ENCODE measurements around the gene RTP3. TPM values are rescaled to one million over a fixed set of nuclear protein-coding genes. Genes with fewer than 3 reads are reported as not detected.

Gene RTP3
- total and polyA plus RNA-seq, 2 of the 8 experiments (the other 6 are each of a cell fraction or from before 2014, with no cell fraction given): 0.08 TPM; not detected in 1

DNA sequence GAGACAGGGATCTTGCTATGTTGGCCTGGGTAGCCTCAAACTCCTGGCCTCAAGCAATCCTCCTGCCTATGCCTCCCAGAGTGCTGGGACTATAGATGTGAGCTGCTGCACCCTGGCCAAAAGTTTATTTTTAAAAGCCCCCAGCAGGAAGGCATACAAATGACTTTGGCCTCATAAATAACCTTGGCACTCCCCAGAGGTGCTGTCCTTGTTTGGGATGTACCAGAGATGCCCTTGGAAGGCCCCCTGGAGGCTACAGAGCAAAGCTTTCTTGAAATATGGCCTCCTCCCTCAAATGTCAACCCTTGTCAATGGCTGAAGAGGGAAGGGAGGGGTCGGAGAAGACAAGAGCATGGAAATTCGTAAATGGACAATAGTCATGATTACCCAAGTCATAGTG lies 14.0 kb upstream of the RTP3 start:
- no peak overlapping the region for H4K91ac ChIP-seq (replicated peaks; ENCODE audit: insufficient read length, low read length)
- CTCF ChIA-PET (ENCODE audit: partially characterized antibody): interaction anchor here (0.6 to 3.0 kb wide), 11 partner anchors 10 to 364 kb away, joined by 3 to 10 read pairs (median 4); no protein-coding TSS in a partner anchor
- POLR2A ChIA-PET (ENCODE audit: partially characterized antibody): interaction anchor here (0.8 to 1.6 kb wide), 3 partner anchors 81 to 103 kb away, joined by 4 to 6 read pairs (median 4); no protein-coding TSS in a partner anchor

More for the DNA sequence above, 14.0 kb upstream of the RTP3 start:
- Histone ChIP-seq H3K27me3 (replicated peaks in 1 of 4; ENCODE audit: control insufficient read depth in 3 of 4, extremely low read depth in 1 of 4, insufficient read depth in 3 of 4, low read length in 3 of 4) (no peaks in the 10 kb centered on the region), H3K79me2 (ENCODE audit: control insufficient read depth in 1 of 2, insufficient read depth in 2 of 2, low read length in 2 of 2) (no peaks in the 10 kb centered on the region), H3K36me3 (ENCODE audit: control insufficient read depth in 2 of 4, insufficient read depth in 4 of 4, low read length in 3 of 4) (no peaks in the 10 kb centered on the region), H2BK5ac (ENCODE audit: low read depth, low read length) (no peak overlapping the region), H3K23me2 (ENCODE audit: low read depth, low read length) (no peaks in the 10 kb centered on the region), H3K4ac (replicated peaks; ENCODE audit: insufficient read length, low read depth, low read length) (no peak overlapping the region), H4K20me1 (replicated peaks in 1 of 2; ENCODE audit: control insufficient read depth in 1 of 2, insufficient read depth in 2 of 2, low read length in 2 of 2) (no peaks in the 10 kb centered on the region), H3K9ac (replicated peaks in 1 of 4; ENCODE audit: extremely low read depth in 1 of 4, low read depth in 3 of 4, low read length in 3 of 4) (no peak overlapping the region), H3K14ac (ENCODE audit: insufficient read length) (no peak overlapping the region), H3K79me1 (ENCODE audit: low read depth, low read length) (no peaks in the 10 kb centered on the region), H4K8ac (ENCODE audit: extremely low read depth, insufficient read depth, low read length) (no peak overlapping the region), H3K4me2 (ENCODE audit: insufficient read depth in 1 of 2, low read depth in 2 of 2, low read length in 2 of 2) (no peak overlapping the region), H3K27ac (ENCODE audit: low read depth, low read length) (no peak overlapping the region), H2AFZ (ENCODE audit: low read length) (no peak overlapping the region), H2BK12ac (ENCODE audit: low read depth, low read length) (no peak overlapping the region), H3K4me1 (replicated peaks in 1 of 4; ENCODE audit: control insufficient read depth in 3 of 4, insufficient read depth in 4 of 4, low read length in 3 of 4) (peaks cover 0 to under 1% (median under 1%) of the 10 kb centered on the region in 4 experiments; a peak in 2 of 7 replicates), H2BK15ac (ENCODE audit: low read length) (no peak overlapping the region), H2BK20ac (ENCODE audit: low read length) (no peak overlapping the region), H2AK5ac (ENCODE audit: low read depth, low read length) (no peak overlapping the region), H4K5ac (ENCODE audit: insufficient read length, low read depth, low read length) (no peak overlapping the region), H3K23ac (ENCODE audit: insufficient read length) (no peak overlapping the region), H3K4me3 (ENCODE audit: extremely low read depth in 1 of 4, insufficient read depth in 2 of 4, low read depth in 3 of 4, low read length in 4 of 4) (no peak overlapping the region), H3K9me3 (ENCODE audit: insufficient read depth in 2 of 2, low read depth in 1 of 2, low read length in 1 of 2) (no peaks in the 10 kb centered on the region), H3K18ac (ENCODE audit: extremely low read depth, low read length) (no peak overlapping the region), H2BK120ac (replicated peaks; ENCODE audit: low read depth, low read length) (no peak overlapping the region), H3K56ac (replicated peaks; ENCODE audit: insufficient read length, low read depth, low read length) (no peak overlapping the region)
- FAIRE-seq: no peak
- DNase-seq (ENCODE audit: low read depth in 1 of 2, low spot score in 2 of 2): no peak
- no peak for TF ChIP-seq EGR1 (IDR thresholded peaks at IDR 0.05; ENCODE audit: borderline replicate concordance, low read depth, low read length)
- no peak for TF ChIP-seq FOSL1 (IDR thresholded peaks at IDR 0.05; ENCODE audit: insufficient read depth, low read depth, low read length)
- TF ChIP-seq CTBP2 (IDR thresholded peaks at IDR 0.05; ENCODE audit: borderline replicate concordance, insufficient read depth, insufficient read length, low read length): no peak
- no peak for TF ChIP-seq SUZ12 (IDR thresholded peaks at IDR 0.05; ENCODE audit: low read length)
- no peak for TF ChIP-seq TEAD4 (IDR thresholded peaks at IDR 0.05; ENCODE audit: low read depth, low read length)
- WGBS, 2 experiments (ENCODE audit: extremely low coverage in 1 of 2, insufficient coverage in 1 of 2, insufficient read length in 1 of 2, insufficient replicate concordance in 2 of 2, low coverage in 1 of 2, low lambda C conversion rate in 2 of 2, missing lambda C conversion rate in 1 of 2): 90% methylated on average over 2 of the region's 2 CpGs; no CpG with 5 or more reads in 1 of the 2 experiments
